ENCODE measurements around the gene NPC1. TPM values are rescaled to one million over a fixed set of nuclear protein-coding genes. Genes with fewer than 3 reads are reported as not detected.
A peak's percentile ranks its signal among the peaks of the same experiment; 100 is the strongest.

Gene NPC1
- polyA plus RNA-seq, 2 of the 4 experiments (the other 2 are of a cell fraction), result 42.5 to 61.4 TPM

DNA sequence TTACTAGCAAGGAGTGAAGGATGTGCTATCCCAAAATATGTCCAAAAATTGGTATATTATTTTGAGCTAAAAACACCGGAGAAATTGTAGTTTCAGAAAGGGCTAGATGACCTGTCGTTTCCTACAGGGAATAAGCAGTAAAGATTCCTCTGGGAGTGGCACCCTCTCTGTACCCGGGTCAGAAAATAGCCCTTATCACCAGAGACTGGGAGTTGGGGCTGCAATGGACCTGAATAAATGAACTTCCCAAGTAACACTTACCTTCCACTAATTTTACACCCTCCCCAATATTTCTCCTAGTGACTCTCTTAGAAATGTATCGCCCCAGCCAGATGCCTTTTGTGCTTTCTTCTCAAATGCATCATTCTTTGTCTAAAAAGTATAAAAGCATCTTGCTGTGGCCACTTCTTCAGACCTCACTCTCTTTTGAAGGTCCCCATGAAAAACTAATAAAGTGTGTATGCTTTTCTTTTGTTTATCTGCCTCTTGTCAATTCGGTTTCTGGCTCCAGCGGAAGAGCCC lies 83.7 kb downstream of the NPC1 start:
- ATAC-seq (no peak), DNase-seq (ENCODE audit: low read depth in 1 of 2, low spot score in 1 of 2) (no peak), FAIRE-seq (no peak)
- CTCF ChIA-PET, result interaction anchor here (1.0 to 3.6 kb wide), 3 partner anchors 40 to 310 kb away, joined by 3 to 12 read pairs (median 5); no protein-coding TSS in a partner anchor
- POLR2A ChIA-PET, result no interaction called here
- WGBS (ENCODE audit: missing lambda C conversion rate), result 27% methylated on average over 6 of the region's 6 CpGs
- TF ChIP-seq, protein P1, sequence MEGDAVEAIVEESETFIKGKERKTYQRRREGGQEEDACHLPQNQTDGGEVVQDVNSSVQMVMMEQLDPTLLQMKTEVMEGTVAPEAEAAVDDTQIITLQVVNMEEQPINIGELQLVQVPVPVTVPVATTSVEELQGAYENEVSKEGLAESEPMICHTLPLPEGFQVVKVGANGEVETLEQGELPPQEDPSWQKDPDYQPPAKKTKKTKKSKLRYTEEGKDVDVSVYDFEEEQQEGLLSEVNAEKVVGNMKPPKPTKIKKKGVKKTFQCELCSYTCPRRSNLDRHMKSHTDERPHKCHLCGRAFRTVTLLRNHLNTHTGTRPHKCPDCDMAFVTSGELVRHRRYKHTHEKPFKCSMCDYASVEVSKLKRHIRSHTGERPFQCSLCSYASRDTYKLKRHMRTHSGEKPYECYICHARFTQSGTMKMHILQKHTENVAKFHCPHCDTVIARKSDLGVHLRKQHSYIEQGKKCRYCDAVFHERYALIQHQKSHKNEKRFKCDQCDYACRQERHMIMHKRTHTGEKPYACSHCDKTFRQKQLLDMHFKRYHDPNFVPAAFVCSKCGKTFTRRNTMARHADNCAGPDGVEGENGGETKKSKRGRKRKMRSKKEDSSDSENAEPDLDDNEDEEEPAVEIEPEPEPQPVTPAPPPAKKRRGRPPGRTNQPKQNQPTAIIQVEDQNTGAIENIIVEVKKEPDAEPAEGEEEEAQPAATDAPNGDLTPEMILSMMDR (IDR thresholded peaks at IDR 0.05), result peak; percentile 16; the same call in 1 of the 3 replicates
- no peak for TF ChIP-seq ZC3H11A (IDR thresholded peaks at IDR 0.05)
- Histone ChIP-seq H3K4me2 (peak overlapping the region; percentile 89), H3K4me3 (peak overlapping the region; percentile 71), H3K4me1 (peaks cover 10% of the 10 kb centered on the region), H3K27ac (peak overlapping the region; percentile 83 to 90), H3K9me3 (no peaks in the 10 kb centered on the region)

DNA sequence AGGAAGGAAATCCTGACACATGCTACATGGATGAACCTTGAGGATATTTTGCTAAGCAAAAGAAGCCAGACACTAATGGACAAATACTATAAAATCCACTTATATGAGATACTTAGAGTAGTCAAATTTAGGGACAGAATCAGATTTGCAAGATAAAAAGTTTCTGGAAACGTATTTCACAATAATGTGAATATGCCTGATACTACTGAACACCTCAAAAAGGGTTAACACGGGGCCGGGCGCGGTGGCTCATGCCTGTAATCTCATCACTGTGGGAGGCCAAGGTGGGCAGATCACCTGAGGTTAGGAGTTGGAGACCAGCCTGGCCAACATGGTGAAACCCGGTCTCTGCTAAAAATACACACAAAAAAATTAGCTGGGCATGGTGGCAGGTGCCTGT lies 84.7 kb downstream of the NPC1 start:
- ChIA-PET POLR2A (no interaction called here), CTCF (interaction anchor here (0.6 to 3.6 kb wide), 5 partner anchors 14 to 573 kb away, joined by 3 to 12 read pairs (median 3); no protein-coding TSS in a partner anchor)
- TF ChIP-seq ESRRA (IDR thresholded peaks at IDR 0.05; ENCODE audit: borderline replicate concordance, low read length) (no peak), MAX (IDR thresholded peaks at IDR 0.05) (no peak), RARB (CRISPR knock-in tag; IDR thresholded peaks at IDR 0.05) (no peak), NR3C1 (IDR thresholded peaks at IDR 0.05) (no peak), CHD4 (IDR thresholded peaks at IDR 0.05; ENCODE audit: borderline replicate concordance) (no peak), RCOR1 (IDR thresholded peaks at IDR 0.05; ENCODE audit: low read depth, low read length) (no peak), EHMT2 (IDR thresholded peaks at IDR 0.05; ENCODE audit: low read depth) (no peak), HDAC2 (IDR thresholded peaks at IDR 0.05) (no peak), KDM1A (IDR thresholded peaks at IDR 0.05; ENCODE audit: low read depth) (no peak), FOSB (CRISPR knock-in tag; IDR thresholded peaks at IDR 0.05) (no peak), MAZ (IDR thresholded peaks at IDR 0.05; ENCODE audit: borderline replicate concordance, low read depth, low read length) (no peak), CHD2 (IDR thresholded peaks at IDR 0.05; ENCODE audit: low read length, partially characterized antibody) (no peak), KDM5A (IDR thresholded peaks at IDR 0.05) (no peak), PHF8 (IDR thresholded peaks at IDR 0.05; ENCODE audit: borderline replicate concordance, low read depth) (no peak), FOXS1 (CRISPR knock-in tag; IDR thresholded peaks at IDR 0.05) (no peak)
- TF ChIP-seq, protein P1 (IDR thresholded peaks at IDR 0.05), result no peak
- TF ChIP-seq, protein P2, sequence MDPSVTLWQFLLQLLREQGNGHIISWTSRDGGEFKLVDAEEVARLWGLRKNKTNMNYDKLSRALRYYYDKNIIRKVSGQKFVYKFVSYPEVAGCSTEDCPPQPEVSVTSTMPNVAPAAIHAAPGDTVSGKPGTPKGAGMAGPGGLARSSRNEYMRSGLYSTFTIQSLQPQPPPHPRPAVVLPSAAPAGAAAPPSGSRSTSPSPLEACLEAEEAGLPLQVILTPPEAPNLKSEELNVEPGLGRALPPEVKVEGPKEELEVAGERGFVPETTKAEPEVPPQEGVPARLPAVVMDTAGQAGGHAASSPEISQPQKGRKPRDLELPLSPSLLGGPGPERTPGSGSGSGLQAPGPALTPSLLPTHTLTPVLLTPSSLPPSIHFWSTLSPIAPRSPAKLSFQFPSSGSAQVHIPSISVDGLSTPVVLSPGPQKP (IDR thresholded peaks at IDR 0.05; ENCODE audit: low read depth, low read length), result no peak
- TF ChIP-seq, protein P3, sequence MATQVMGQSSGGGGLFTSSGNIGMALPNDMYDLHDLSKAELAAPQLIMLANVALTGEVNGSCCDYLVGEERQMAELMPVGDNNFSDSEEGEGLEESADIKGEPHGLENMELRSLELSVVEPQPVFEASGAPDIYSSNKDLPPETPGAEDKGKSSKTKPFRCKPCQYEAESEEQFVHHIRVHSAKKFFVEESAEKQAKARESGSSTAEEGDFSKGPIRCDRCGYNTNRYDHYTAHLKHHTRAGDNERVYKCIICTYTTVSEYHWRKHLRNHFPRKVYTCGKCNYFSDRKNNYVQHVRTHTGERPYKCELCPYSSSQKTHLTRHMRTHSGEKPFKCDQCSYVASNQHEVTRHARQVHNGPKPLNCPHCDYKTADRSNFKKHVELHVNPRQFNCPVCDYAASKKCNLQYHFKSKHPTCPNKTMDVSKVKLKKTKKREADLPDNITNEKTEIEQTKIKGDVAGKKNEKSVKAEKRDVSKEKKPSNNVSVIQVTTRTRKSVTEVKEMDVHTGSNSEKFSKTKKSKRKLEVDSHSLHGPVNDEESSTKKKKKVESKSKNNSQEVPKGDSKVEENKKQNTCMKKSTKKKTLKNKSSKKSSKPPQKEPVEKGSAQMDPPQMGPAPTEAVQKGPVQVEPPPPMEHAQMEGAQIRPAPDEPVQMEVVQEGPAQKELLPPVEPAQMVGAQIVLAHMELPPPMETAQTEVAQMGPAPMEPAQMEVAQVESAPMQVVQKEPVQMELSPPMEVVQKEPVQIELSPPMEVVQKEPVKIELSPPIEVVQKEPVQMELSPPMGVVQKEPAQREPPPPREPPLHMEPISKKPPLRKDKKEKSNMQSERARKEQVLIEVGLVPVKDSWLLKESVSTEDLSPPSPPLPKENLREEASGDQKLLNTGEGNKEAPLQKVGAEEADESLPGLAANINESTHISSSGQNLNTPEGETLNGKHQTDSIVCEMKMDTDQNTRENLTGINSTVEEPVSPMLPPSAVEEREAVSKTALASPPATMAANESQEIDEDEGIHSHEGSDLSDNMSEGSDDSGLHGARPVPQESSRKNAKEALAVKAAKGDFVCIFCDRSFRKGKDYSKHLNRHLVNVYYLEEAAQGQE (IDR thresholded peaks at IDR 0.05), result no peak
- peaks cover 10% of the 10 kb centered on the region for H3K4me1 ChIP-seq
- DNase-seq (ENCODE audit: low read depth in 1 of 2, low spot score in 1 of 2) (no peak), FAIRE-seq (no peak), ATAC-seq (no peak)
- no peak overlapping the region for H3K27ac ChIP-seq
- WGBS (ENCODE audit: missing lambda C conversion rate), result 90% methylated on average over 6 of the region's 6 CpGs
- H3K4me3 ChIP-seq, result no peak overlapping the region
- no peak overlapping the region for H3K4me2 ChIP-seq
- no peaks in the 10 kb centered on the region for H3K9me3 ChIP-seq

Data from A549 (cell line).